ENCODE results near the gene MEGF10.

MEGF10 gene

GRCh38 chr5:127406326-127407121 lies 115.9 kb downstream of the MEGF10 start:
- H3K4me3 ChIP-seq (ENCODE audit: low read depth, low read length), result no peak overlapping the region
- TF ChIP-seq CTCF (IDR thresholded peaks at IDR 0.05; ENCODE audit: borderline replicate concordance, insufficient read depth, low read depth, low read length), result no peak

- TF ChIP-seq CTCF (IDR thresholded peaks at IDR 0.05; ENCODE audit: borderline replicate concordance, insufficient read depth, low read depth, low read length), result no peak
- H3K4me3 ChIP-seq (ENCODE audit: low read depth, low read length), result no peak overlapping the region
Measured at GRCh38 chr5:127409246-127409917, 118.8 kb downstream of the MEGF10 start.

- TF ChIP-seq CTCF (IDR thresholded peaks at IDR 0.05; ENCODE audit: borderline replicate concordance, insufficient read depth, low read depth, low read length), result no peak
- no peak overlapping the region for H3K4me3 ChIP-seq (ENCODE audit: low read depth, low read length)
Measured at GRCh38 chr5:127409921-127410675, 119.5 kb downstream of the MEGF10 start.

- no peak overlapping the region for H3K4me3 ChIP-seq (ENCODE audit: low read depth, low read length)
Measured at GRCh38 chr5:127410959-127411358, 120.4 kb downstream of the MEGF10 start.

GRCh38 chr5:127411381-127411780 lies 120.8 kb downstream of the MEGF10 start:
- no peak for TF ChIP-seq CTCF (IDR thresholded peaks at IDR 0.05; ENCODE audit: borderline replicate concordance, insufficient read depth, low read depth, low read length)
- no peak overlapping the region for H3K4me3 ChIP-seq (ENCODE audit: low read depth, low read length)

More at GRCh38 chr5:127410959-127411358, 120.4 kb downstream of the MEGF10 start:
- TF ChIP-seq CTCF (IDR thresholded peaks at IDR 0.05; ENCODE audit: borderline replicate concordance, insufficient read depth, low read depth, low read length), result no peak

GRCh38 chr5:127412698-127413097 lies 122.1 kb downstream of the MEGF10 start:
- TF ChIP-seq CTCF (IDR thresholded peaks at IDR 0.05; ENCODE audit: borderline replicate concordance, insufficient read depth, low read depth, low read length), result no peak
- H3K4me3 ChIP-seq (ENCODE audit: low read depth, low read length), result no peak overlapping the region

Data from GM12875 (cell line).